Measurements from ENCODE around the gene SUCLG2.

Gene SUCLG2

DNA sequence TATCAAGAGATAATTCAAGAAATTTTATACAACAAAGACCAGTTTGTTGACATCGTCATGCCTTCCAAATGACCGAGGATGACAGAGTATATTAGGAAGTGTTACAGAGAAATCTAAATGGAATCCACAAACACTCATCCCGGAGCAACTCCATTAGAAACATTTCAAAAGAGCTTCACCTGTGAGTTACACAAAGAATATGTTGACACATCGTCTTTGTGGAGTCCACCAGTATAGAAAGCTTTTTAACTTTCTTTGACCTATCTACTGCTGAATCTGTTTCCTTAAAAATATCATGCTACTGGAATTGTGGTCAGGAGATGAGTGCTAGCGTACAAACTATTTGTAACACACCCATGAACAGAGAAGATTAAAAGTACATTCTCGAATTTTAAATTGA is 130.4 kb downstream of the SUCLG2 start:
- TF ChIP-seq, protein P1, sequence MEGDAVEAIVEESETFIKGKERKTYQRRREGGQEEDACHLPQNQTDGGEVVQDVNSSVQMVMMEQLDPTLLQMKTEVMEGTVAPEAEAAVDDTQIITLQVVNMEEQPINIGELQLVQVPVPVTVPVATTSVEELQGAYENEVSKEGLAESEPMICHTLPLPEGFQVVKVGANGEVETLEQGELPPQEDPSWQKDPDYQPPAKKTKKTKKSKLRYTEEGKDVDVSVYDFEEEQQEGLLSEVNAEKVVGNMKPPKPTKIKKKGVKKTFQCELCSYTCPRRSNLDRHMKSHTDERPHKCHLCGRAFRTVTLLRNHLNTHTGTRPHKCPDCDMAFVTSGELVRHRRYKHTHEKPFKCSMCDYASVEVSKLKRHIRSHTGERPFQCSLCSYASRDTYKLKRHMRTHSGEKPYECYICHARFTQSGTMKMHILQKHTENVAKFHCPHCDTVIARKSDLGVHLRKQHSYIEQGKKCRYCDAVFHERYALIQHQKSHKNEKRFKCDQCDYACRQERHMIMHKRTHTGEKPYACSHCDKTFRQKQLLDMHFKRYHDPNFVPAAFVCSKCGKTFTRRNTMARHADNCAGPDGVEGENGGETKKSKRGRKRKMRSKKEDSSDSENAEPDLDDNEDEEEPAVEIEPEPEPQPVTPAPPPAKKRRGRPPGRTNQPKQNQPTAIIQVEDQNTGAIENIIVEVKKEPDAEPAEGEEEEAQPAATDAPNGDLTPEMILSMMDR (IDR thresholded peaks at IDR 0.05; ENCODE audit: insufficient read depth, low read length, poor library complexity, severe bottlenecking) = no peak
- H3K27me3 ChIP-seq (replicated peaks; ENCODE audit: control insufficient read depth, insufficient read depth, low read length) = no peaks in the 10 kb centered on the region
- peaks cover 2% of the 10 kb centered on the region for H3K36me3 ChIP-seq (ENCODE audit: control insufficient read depth, insufficient read depth, low read length)
- no peak for DNase-seq (ENCODE audit: extremely low read depth, insufficient read length)
- no peak overlapping the region for H3K4me3 ChIP-seq (replicated peaks; ENCODE audit: low read depth, low read length)

DNA sequence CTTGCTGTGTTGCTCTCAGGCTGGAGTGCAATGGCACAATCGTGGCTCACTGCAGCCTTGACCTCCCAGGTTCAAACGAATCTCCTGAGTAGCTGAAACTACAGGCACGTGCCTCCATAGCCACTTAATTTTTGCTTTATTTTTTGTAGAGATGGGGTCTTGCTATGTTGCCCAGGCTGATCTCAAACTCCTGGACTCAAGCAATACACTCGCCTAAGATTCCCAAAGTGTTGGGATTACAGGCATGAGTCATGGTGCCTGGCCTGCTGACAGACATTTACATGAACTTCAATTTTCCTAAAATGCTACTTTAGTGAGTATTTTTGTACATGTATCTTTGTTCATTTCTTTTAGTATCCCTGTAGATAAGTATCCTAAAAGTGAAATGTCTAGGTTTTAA is 132.3 kb downstream of the SUCLG2 start:
- peaks cover 3% of the 10 kb centered on the region for H3K36me3 ChIP-seq (ENCODE audit: control insufficient read depth, insufficient read depth, low read length)
- DNase-seq (ENCODE audit: extremely low read depth, insufficient read length) = no peak
- H3K4me3 ChIP-seq (replicated peaks; ENCODE audit: low read depth, low read length) = no peak overlapping the region
- H3K27me3 ChIP-seq (replicated peaks; ENCODE audit: control insufficient read depth, insufficient read depth, low read length) = no peaks in the 10 kb centered on the region
- TF ChIP-seq, protein P1 (IDR thresholded peaks at IDR 0.05; ENCODE audit: insufficient read depth, low read length, poor library complexity, severe bottlenecking) = no peak

DNA sequence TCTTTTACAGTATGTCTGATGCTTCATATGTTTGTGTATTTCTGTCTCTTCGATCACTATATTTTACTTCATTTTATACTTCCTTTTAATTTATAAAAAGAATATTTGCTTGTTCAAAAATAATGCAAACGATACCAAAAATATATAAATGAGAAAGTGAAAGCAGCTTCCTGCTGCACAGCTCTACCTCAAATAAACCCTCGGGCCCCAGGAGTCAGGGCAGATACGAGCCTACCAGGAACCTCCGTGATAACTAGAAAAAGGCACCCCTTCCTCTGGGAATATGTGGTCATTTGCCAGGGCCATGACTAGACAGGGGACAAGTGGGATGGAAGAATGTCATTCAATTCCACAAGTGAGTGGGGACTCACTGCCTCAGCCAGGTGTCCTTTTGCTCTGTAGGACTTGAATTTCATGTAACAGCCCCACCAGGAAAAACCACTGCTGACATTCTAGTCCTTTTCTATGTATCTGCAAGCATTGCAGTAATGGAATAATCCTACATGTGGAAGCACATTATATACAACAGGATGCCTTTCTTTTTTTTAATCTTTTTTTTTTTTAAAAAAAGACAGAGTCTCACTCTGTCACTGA is 133.3 kb downstream of the SUCLG2 start:
- Histone ChIP-seq H3K4me3 (replicated peaks; ENCODE audit: low read depth, low read length) (peak overlapping the region; percentile 9; the same call in 1 of the 2 replicates), H3K27me3 (replicated peaks; ENCODE audit: control insufficient read depth, insufficient read depth, low read length) (no peaks in the 10 kb centered on the region), H3K36me3 (ENCODE audit: control insufficient read depth, insufficient read depth, low read length) (peaks cover 1% of the 10 kb centered on the region)
- peak; percentile 11 for DNase-seq (ENCODE audit: extremely low read depth, insufficient read length)
- TF ChIP-seq, protein P1 (IDR thresholded peaks at IDR 0.05; ENCODE audit: insufficient read depth, low read length, poor library complexity, severe bottlenecking) = no peak

DNA sequence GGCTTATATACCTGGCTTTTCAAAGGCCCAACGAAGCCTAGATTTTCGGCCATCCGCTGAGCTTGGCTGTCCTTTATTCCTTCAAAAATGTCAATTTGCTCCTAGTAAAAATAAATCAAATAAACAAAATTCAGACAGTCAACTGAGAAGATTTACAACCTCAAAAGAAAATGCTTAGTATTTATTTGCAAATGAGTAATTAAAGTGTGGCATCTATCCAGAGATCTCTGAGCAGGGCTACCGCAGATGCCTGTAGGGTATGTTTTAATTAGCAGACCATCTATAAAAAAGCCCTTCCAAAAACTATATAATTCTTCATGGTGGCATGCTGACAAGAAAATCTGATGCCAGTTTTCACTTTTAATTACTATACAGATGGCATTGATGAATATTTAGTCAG is 136.2 kb downstream of the SUCLG2 start:
- no peaks in the 10 kb centered on the region for H3K27me3 ChIP-seq (replicated peaks; ENCODE audit: control insufficient read depth, insufficient read depth, low read length)
- TF ChIP-seq, protein P1 (IDR thresholded peaks at IDR 0.05; ENCODE audit: insufficient read depth, low read length, poor library complexity, severe bottlenecking) = no peak
- DNase-seq (ENCODE audit: extremely low read depth, insufficient read length) = no peak
- H3K4me3 ChIP-seq (replicated peaks; ENCODE audit: low read depth, low read length) = no peak overlapping the region
- peaks cover 6% of the 10 kb centered on the region for H3K36me3 ChIP-seq (ENCODE audit: control insufficient read depth, insufficient read depth, low read length)

DNA sequence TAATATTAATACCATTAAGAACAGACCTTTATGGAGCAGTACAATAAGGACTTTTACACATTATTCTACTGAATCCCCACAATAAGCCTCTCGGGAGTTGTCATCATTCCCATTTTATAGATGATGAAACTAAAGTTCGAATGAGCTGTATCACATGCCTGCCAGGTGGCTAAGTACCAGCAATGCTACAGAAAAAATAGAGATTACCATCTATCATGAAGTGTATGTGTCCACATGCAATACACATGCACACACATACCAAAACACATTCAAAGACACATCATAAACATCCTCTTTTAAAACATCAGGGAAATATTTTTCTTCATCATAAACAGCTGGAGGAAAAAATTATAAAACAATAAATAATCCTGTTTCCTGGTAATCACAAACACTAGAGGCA is 136.6 kb downstream of the SUCLG2 start:
- H3K36me3 ChIP-seq (ENCODE audit: control insufficient read depth, insufficient read depth, low read length) = peaks cover 6% of the 10 kb centered on the region
- TF ChIP-seq, protein P1 (IDR thresholded peaks at IDR 0.05; ENCODE audit: insufficient read depth, low read length, poor library complexity, severe bottlenecking) = no peak
- no peaks in the 10 kb centered on the region for H3K27me3 ChIP-seq (replicated peaks; ENCODE audit: control insufficient read depth, insufficient read depth, low read length)
- no peak for DNase-seq (ENCODE audit: extremely low read depth, insufficient read length)
- no peak overlapping the region for H3K4me3 ChIP-seq (replicated peaks; ENCODE audit: low read depth, low read length)

DNA sequence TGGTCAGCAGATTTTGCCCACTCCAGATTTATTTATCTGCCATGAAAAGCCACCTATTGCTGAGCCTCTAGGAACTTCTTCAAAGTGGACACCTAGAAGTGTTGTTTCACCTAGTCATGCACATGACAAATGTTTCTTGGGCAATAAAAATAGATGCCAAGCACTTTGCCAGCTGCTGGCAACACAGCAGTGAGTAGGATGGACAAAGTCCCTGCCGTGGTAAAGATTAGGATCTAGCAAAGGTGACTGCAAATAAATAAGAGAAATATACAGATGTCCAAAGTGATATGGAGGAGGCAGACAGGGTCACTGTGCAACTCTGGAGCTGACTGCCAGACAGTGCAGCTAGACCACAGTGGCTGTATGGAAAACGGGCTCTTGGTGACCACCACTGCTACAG is 137.9 kb downstream of the SUCLG2 start:
- TF ChIP-seq, protein P1 (IDR thresholded peaks at IDR 0.05; ENCODE audit: insufficient read depth, low read length, poor library complexity, severe bottlenecking) = no peak
- H3K27me3 ChIP-seq (replicated peaks; ENCODE audit: control insufficient read depth, insufficient read depth, low read length) = no peaks in the 10 kb centered on the region
- no peak overlapping the region for H3K4me3 ChIP-seq (replicated peaks; ENCODE audit: low read depth, low read length)
- DNase-seq (ENCODE audit: extremely low read depth, insufficient read length) = no peak
- peaks cover 6% of the 10 kb centered on the region for H3K36me3 ChIP-seq (ENCODE audit: control insufficient read depth, insufficient read depth, low read length)

Data from GM06990 (cell line).